ENCODE data around the gene PLXNC1.

Gene PLXNC1

GRCh38 chr12:94327809-94328208 lies 179.4 kb downstream of the PLXNC1 start:
- no peaks in the 10 kb centered on the region for H3K4me1 ChIP-seq (ENCODE audit: control insufficient read depth, insufficient read depth, low read length)
- no peaks in the 10 kb centered on the region for H3K9me3 ChIP-seq (ENCODE audit: control insufficient read depth, insufficient read depth, low read length)
- H3K27me3 ChIP-seq (ENCODE audit: control insufficient read depth, insufficient read depth, low read length) = no peaks in the 10 kb centered on the region
- no peak overlapping the region for H3K4me3 ChIP-seq (ENCODE audit: low read depth, low read length)
- no peak overlapping the region for H3K9ac ChIP-seq (ENCODE audit: low read depth, low read length)
- H3K36me3 ChIP-seq (ENCODE audit: control insufficient read depth, insufficient read depth, low read length) = no peaks in the 10 kb centered on the region

GRCh38 chr12:94329366-94329765 lies 181.0 kb downstream of the PLXNC1 start:
- Histone ChIP-seq H3K4me3 (ENCODE audit: low read depth, low read length) (no peak overlapping the region), H3K4me1 (ENCODE audit: control insufficient read depth, insufficient read depth, low read length) (no peaks in the 10 kb centered on the region), H3K9ac (ENCODE audit: low read depth, low read length) (no peak overlapping the region)

DNA sequence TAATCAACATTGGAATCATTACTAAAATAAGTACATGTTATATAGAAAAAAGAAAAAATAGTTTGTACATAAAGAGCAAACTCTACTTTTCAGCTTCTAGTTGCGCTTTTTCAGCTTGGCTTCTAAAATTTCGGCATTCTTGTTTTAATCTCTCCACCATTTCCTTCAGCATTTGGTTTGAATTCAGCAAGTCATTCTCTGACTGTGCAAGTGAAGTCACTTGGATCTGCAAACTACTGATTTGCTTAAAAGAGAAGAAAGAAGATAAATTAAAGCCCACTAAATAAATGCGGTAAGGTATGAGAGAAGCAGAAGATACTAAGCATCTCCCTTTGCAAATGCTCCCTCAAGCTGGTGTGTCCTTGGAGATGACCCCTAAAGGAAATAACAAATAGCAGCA lies 185.0 kb downstream of the PLXNC1 start:
- H3K4me1 ChIP-seq (ENCODE audit: control insufficient read depth, insufficient read depth, low read length) = no peaks in the 10 kb centered on the region

More at GRCh38 chr12:94329366-94329765, 181.0 kb downstream of the PLXNC1 start:
- Histone ChIP-seq H3K27me3 (ENCODE audit: control insufficient read depth, insufficient read depth, low read length) (no peaks in the 10 kb centered on the region), H3K9me3 (ENCODE audit: control insufficient read depth, insufficient read depth, low read length) (no peaks in the 10 kb centered on the region), H3K36me3 (ENCODE audit: control insufficient read depth, insufficient read depth, low read length) (no peaks in the 10 kb centered on the region)

DNA sequence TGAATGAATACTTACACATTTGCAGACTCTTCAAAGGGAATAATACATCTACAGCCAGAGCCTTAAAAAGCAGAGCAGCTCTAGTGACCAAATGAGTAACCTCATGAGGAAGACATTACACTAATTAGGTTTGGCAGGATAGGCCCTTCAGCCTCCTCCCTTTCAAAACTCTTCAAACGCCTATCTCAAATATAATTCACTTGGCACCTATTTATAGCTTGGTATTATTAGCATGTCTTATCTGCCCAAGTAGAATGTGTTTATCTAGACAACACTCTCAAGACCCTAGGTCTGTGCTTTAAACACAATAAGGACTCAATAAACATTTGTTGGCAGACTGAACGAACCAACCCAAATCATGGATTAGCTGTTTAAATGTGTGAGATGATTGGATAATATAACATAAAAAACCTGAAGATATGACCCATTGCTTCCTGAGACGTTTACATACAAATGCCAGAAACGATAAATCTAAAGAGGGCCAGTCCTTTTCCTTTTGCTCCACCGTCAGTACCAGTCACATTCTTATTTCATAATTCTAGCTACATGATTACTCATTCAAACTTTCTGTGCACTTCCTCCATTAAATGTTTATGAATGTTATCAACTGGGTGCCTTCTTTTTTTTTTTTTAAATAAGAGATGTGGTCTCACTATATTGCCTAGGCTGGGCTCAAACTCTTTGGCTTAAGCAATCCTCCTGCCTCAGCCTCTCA lies 188.0 kb downstream of the PLXNC1 start:
- H3K27me3 ChIP-seq (ENCODE audit: control insufficient read depth, insufficient read depth, low read length) = no peaks in the 10 kb centered on the region
- no peak overlapping the region for H3K4me3 ChIP-seq (ENCODE audit: low read depth, low read length)
- no peak overlapping the region for H3K9ac ChIP-seq (ENCODE audit: low read depth, low read length)
- H3K9me3 ChIP-seq (ENCODE audit: control insufficient read depth, insufficient read depth, low read length) = no peaks in the 10 kb centered on the region
- H3K4me1 ChIP-seq (ENCODE audit: control insufficient read depth, insufficient read depth, low read length) = no peaks in the 10 kb centered on the region
- H3K36me3 ChIP-seq (ENCODE audit: control insufficient read depth, insufficient read depth, low read length) = no peaks in the 10 kb centered on the region

More for the DNA sequence above, 185.0 kb downstream of the PLXNC1 start:
- Histone ChIP-seq H3K27me3 (ENCODE audit: control insufficient read depth, insufficient read depth, low read length) (no peaks in the 10 kb centered on the region), H3K4me3 (ENCODE audit: low read depth, low read length) (no peak overlapping the region), H3K9me3 (ENCODE audit: control insufficient read depth, insufficient read depth, low read length) (no peaks in the 10 kb centered on the region), H3K36me3 (ENCODE audit: control insufficient read depth, insufficient read depth, low read length) (no peaks in the 10 kb centered on the region), H3K9ac (ENCODE audit: low read depth, low read length) (no peak overlapping the region)

GRCh38 chr12:94338006-94338794 lies 189.8 kb downstream of the PLXNC1 start:
- Histone ChIP-seq H3K36me3 (ENCODE audit: control insufficient read depth, insufficient read depth, low read length) (no peaks in the 10 kb centered on the region), H3K9ac (ENCODE audit: low read depth, low read length) (no peak overlapping the region), H3K9me3 (ENCODE audit: control insufficient read depth, insufficient read depth, low read length) (no peaks in the 10 kb centered on the region), H3K4me1 (ENCODE audit: control insufficient read depth, insufficient read depth, low read length) (no peaks in the 10 kb centered on the region), H3K27me3 (ENCODE audit: control insufficient read depth, insufficient read depth, low read length) (no peaks in the 10 kb centered on the region), H3K4me3 (ENCODE audit: low read depth, low read length) (no peak overlapping the region)

- H3K36me3 ChIP-seq (ENCODE audit: control insufficient read depth, insufficient read depth, low read length) = no peaks in the 10 kb centered on the region
- no peaks in the 10 kb centered on the region for H3K27me3 ChIP-seq (ENCODE audit: control insufficient read depth, insufficient read depth, low read length)
- no peak overlapping the region for H3K9ac ChIP-seq (ENCODE audit: low read depth, low read length)
- H3K4me1 ChIP-seq (ENCODE audit: control insufficient read depth, insufficient read depth, low read length) = no peaks in the 10 kb centered on the region
- H3K4me3 ChIP-seq (ENCODE audit: low read depth, low read length) = no peak overlapping the region
- H3K9me3 ChIP-seq (ENCODE audit: control insufficient read depth, insufficient read depth, low read length) = no peaks in the 10 kb centered on the region
These were observed 192.2 kb downstream of the PLXNC1 start for GRCh38 chr12:94340573-94340972.

- Histone ChIP-seq H3K4me1 (ENCODE audit: control insufficient read depth, insufficient read depth, low read length) (no peaks in the 10 kb centered on the region), H3K9me3 (ENCODE audit: control insufficient read depth, insufficient read depth, low read length) (no peaks in the 10 kb centered on the region), H3K27me3 (ENCODE audit: control insufficient read depth, insufficient read depth, low read length) (no peaks in the 10 kb centered on the region), H3K4me3 (ENCODE audit: low read depth, low read length) (no peak overlapping the region), H3K9ac (ENCODE audit: low read depth, low read length) (no peak overlapping the region), H3K36me3 (ENCODE audit: control insufficient read depth, insufficient read depth, low read length) (no peaks in the 10 kb centered on the region)
These were observed 204.8 kb downstream of the PLXNC1 start for GRCh38 chr12:94353130-94353529.
